GM19239 (cell line): ENCODE measurements around the gene FARP2.
"Not testable (repeated sequence)": the region's sequence is repeated elsewhere in the genome, so short reads cannot be mapped to it uniquely, and the experiment has no call there.

Source experiments
- DNase-seq: peaks from one replicate; pipeline ENCODE4 v3.0.0; 2011; ENCODE audit warnings: low spot score; ENCODE audit not compliant: insufficient read length
- FAIRE-seq: peaks from 2 replicates; lab custom pipeline; 2011; peaks lifted over from hg19 to GRCh38; lab: Jason Lieb, UNC

FARP2 gene

GRCh38 chr2:241396809-241397208, 40.7 kb downstream of the FARP2 start:
- not testable (repeated sequence) for FAIRE-seq, DNase-seq

GRCh38 chr2:241399941-241400922, 44.1 kb downstream of the FARP2 start:
- no peak for FAIRE-seq
- DNase-seq = no peak

- DNase-seq (no peak), FAIRE-seq (no peak)
Observed at GRCh38 chr2:241408849-241409248, 52.8 kb downstream of the FARP2 start.

GRCh38 chr2:241410739-241411176, 54.7 kb downstream of the FARP2 start:
- FAIRE-seq (no peak), DNase-seq (no peak)

- FAIRE-seq = no peak
- DNase-seq = no peak
Observed at GRCh38 chr2:241412144-241412543, 56.1 kb downstream of the FARP2 start.

- not testable (repeated sequence) for FAIRE-seq, DNase-seq
Observed at GRCh38 chr2:241413501-241413900, 57.4 kb downstream of the FARP2 start.

- DNase-seq (no peak), FAIRE-seq (no peak)
Observed at GRCh38 chr2:241413929-241414580, 58.0 kb downstream of the FARP2 start.

GRCh38 chr2:241415196-241415595, 59.1 kb downstream of the FARP2 start:
- DNase-seq = no peak
- FAIRE-seq = no peak

- FAIRE-seq (no peak), DNase-seq (no peak)
Observed at GRCh38 chr2:241417626-241418025, 61.5 kb downstream of the FARP2 start.

- no peak for DNase-seq
Observed at GRCh38 chr2:241421330-241421729, 65.2 kb downstream of the FARP2 start.

GRCh38 chr2:241421942-241422341, 65.9 kb downstream of the FARP2 start:
- DNase-seq, FAIRE-seq: not testable (repeated sequence)

More at GRCh38 chr2:241421330-241421729, 65.2 kb downstream of the FARP2 start:
- no peak for FAIRE-seq

GRCh38 chr2:241422350-241422749, 66.3 kb downstream of the FARP2 start:
- no peak for DNase-seq
- no peak for FAIRE-seq

GRCh38 chr2:241423489-241423888, 67.4 kb downstream of the FARP2 start:
- not testable (repeated sequence) for DNase-seq, FAIRE-seq

- DNase-seq = no peak
- FAIRE-seq = no peak
Observed at GRCh38 chr2:241425368-241425767, 69.3 kb downstream of the FARP2 start.

- DNase-seq (no peak), FAIRE-seq (no peak)
Observed at GRCh38 chr2:241430178-241430577, 74.1 kb downstream of the FARP2 start.

GRCh38 chr2:241432824-241433448, 76.9 kb downstream of the FARP2 start:
- no peak for FAIRE-seq
- no peak for DNase-seq

- DNase-seq = no peak
- FAIRE-seq = no peak
Observed at GRCh38 chr2:241437179-241437578, 81.1 kb downstream of the FARP2 start.

- FAIRE-seq (no peak), DNase-seq (no peak)
Observed at GRCh38 chr2:241441492-241441891, 85.4 kb downstream of the FARP2 start.

GRCh38 chr2:241443486-241444223, 87.6 kb downstream of the FARP2 start:
- FAIRE-seq (peak; percentile 95), DNase-seq (no peak)

GRCh38 chr2:241445426-241445825, 89.3 kb downstream of the FARP2 start:
- FAIRE-seq (peak; percentile 57), DNase-seq (peak; percentile 32)
